Measurements from ENCODE around the gene KDM1B. TPM values are rescaled to one million over a fixed set of nuclear protein-coding genes. Genes with fewer than 3 reads are reported as not detected.

KDM1B gene, protein sequence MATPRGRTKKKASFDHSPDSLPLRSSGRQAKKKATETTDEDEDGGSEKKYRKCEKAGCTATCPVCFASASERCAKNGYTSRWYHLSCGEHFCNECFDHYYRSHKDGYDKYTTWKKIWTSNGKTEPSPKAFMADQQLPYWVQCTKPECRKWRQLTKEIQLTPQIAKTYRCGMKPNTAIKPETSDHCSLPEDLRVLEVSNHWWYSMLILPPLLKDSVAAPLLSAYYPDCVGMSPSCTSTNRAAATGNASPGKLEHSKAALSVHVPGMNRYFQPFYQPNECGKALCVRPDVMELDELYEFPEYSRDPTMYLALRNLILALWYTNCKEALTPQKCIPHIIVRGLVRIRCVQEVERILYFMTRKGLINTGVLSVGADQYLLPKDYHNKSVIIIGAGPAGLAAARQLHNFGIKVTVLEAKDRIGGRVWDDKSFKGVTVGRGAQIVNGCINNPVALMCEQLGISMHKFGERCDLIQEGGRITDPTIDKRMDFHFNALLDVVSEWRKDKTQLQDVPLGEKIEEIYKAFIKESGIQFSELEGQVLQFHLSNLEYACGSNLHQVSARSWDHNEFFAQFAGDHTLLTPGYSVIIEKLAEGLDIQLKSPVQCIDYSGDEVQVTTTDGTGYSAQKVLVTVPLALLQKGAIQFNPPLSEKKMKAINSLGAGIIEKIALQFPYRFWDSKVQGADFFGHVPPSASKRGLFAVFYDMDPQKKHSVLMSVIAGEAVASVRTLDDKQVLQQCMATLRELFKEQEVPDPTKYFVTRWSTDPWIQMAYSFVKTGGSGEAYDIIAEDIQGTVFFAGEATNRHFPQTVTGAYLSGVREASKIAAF
- total RNA-seq: 10 to 100 TPM; 46.2 to 89.5 (median 70.8) TPM

DNA sequence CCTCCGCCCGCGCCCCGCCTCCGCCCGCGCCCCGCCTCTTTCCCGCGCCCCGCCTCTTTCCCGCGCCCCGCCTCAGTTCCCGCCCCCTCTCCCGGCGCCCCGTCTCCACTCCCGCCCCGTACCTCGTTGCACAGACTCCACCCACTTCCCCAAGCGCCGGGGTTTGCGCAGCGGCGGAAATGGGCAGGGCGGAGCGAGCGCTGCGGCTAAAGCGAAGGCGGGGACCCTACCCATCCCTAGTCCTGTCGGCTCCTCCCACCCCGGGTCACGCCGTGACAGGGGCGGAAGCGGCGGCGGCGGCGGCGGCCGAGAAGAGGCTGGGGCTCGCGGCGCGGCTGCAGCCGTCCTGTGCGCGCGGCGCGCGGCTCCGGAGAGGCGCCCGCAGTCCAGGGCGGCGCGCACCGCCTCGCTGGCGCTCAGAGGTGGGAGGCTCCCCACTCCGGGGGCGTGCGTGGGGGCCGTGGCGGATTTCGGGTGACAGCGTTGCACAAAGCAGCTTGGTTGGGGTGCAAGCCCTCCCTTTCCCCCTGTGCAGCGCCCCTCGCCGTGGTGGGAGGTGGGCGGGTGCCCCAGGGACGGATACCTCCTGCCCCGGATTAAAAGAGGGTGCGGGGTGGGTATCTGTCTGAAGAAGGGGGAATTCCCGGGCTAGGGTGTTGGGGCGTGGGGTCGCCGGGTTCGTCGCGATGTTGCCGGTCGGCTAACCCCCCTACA, at the start of gene KDM1B:
TSS of gene KDM1B (plus strand) at position 273 of the 714 bp plus-strand sequence. CDS start 4,474 bp downstream, outside the sequence.
- Histone ChIP-seq H3K27ac (peak within 1 kb of the TSS; percentile 84 to 91 (median 89)), H3K36me3 (peaks cover 4 to 10% of the 10 kb centered on the region in 2 donors), H3K4me3 (replicated peaks in 1 of 3) (peak within 1 kb of the TSS; percentile 60 to 77 (median 76)), H3K9me3 (no peaks in the 10 kb centered on the region), H3K27me3 (no peaks in the 10 kb centered on the region), H3K4me1 (peaks cover 6 to 19% of the 10 kb centered on the region in 2 donors)
- WGBS, 2 donors: 2 to 3% methylated on average over 10 to 44 of the region's 87 CpGs
- TF ChIP-seq POLR2A (IDR thresholded peaks at IDR 0.05): peak; percentile 75 to 93
- TF ChIP-seq, protein P1, sequence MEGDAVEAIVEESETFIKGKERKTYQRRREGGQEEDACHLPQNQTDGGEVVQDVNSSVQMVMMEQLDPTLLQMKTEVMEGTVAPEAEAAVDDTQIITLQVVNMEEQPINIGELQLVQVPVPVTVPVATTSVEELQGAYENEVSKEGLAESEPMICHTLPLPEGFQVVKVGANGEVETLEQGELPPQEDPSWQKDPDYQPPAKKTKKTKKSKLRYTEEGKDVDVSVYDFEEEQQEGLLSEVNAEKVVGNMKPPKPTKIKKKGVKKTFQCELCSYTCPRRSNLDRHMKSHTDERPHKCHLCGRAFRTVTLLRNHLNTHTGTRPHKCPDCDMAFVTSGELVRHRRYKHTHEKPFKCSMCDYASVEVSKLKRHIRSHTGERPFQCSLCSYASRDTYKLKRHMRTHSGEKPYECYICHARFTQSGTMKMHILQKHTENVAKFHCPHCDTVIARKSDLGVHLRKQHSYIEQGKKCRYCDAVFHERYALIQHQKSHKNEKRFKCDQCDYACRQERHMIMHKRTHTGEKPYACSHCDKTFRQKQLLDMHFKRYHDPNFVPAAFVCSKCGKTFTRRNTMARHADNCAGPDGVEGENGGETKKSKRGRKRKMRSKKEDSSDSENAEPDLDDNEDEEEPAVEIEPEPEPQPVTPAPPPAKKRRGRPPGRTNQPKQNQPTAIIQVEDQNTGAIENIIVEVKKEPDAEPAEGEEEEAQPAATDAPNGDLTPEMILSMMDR (IDR thresholded peaks at IDR 0.05): no peak
- intact Hi-C loops (cut with DNase I): no loop called here
- peak; percentile 98 for DNase-seq

- Histone ChIP-seq H3K4me1 (no peaks in the 10 kb centered on the region), H3K4me3 (replicated peaks in 1 of 3) (no peak overlapping the region), H3K36me3 (no peaks in the 10 kb centered on the region), H3K27ac (no peak overlapping the region), H3K27me3 (no peaks in the 10 kb centered on the region), H3K9me3 (no peaks in the 10 kb centered on the region)
- DNase-seq: no peak
- no peak for TF ChIP-seq POLR2A (IDR thresholded peaks at IDR 0.05)
- TF ChIP-seq, protein P1 (IDR thresholded peaks at IDR 0.05): no peak
- intact Hi-C loops (cut with DNase I): no loop called here
- WGBS, 2 donors: 97 to 100% methylated on average over 1 of the region's 1 CpG
Observed at GRCh38 chr6:18107061-18107460, 48.2 kb upstream of the KDM1B start.

DNA sequence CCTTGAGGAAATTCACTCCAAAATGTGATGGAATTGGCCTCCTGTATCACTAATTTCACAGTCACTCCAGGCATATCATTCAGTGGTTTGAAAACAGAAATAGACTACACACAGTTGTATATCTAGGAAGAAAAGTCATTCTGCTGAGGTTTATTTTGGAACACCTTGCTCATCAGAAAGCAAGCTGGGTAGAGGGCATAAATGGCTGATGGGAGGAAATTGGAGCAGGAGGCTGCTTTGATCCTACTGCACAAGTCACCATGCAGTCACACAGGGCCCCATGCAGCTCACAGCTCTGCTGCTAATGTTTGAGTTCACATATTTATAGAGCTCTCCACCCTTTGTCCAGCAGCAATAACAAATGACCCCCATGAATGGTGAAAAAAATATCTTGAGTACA, 45.1 kb upstream of the KDM1B start:
- no peaks in the 10 kb centered on the region for H3K4me1 ChIP-seq
- no peaks in the 10 kb centered on the region for H3K36me3 ChIP-seq
- H3K9me3 ChIP-seq: no peaks in the 10 kb centered on the region
- H3K27ac ChIP-seq: no peak overlapping the region
- no peaks in the 10 kb centered on the region for H3K27me3 ChIP-seq
- no peak overlapping the region for H3K4me3 ChIP-seq (replicated peaks in 1 of 3)
- TF ChIP-seq, protein P1 (IDR thresholded peaks at IDR 0.05): no peak
- TF ChIP-seq POLR2A (IDR thresholded peaks at IDR 0.05): no peak
- DNase-seq: no peak
- intact Hi-C loops (cut with DNase I): loop anchor here (10.0 kb wide), 1 partner anchor 105 kb away; no protein-coding TSS in a partner anchor

DNA sequence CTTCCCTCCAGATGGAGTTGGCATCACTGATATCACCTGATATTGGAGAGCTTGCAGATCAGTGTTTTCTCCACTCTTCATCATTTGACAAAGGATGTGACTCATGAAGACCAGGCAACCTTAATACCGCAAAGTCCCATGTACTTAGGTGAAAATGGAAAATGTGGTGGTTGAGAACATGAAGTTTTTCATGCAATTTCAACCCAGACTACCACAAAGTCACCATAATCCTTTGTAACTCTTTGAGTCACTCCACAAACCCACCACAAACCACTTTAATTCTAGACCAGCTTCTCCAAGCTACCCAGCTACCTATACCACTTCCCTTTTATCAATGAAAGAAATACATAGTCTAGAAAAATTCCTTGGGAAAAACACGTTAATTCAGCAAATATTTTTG, 39.9 kb upstream of the KDM1B start:
- no peak for DNase-seq
- Histone ChIP-seq H3K36me3 (no peaks in the 10 kb centered on the region), H3K4me1 (no peaks in the 10 kb centered on the region), H3K27me3 (no peaks in the 10 kb centered on the region), H3K4me3 (replicated peaks in 1 of 3) (no peak overlapping the region), H3K27ac (no peak overlapping the region), H3K9me3 (no peaks in the 10 kb centered on the region)
- no peak for TF ChIP-seq POLR2A (IDR thresholded peaks at IDR 0.05)
- TF ChIP-seq, protein P1 (IDR thresholded peaks at IDR 0.05): no peak
- intact Hi-C loops (cut with DNase I): loop anchor here (10.0 kb wide), 1 partner anchor 111 kb away; no protein-coding TSS in a partner anchor
- 89 to 93% methylated on average over 2 of the region's 2 CpGs for WGBS, 2 donors

Data from thyroid gland (tissue), 4 donors.